Peyer's patch (tissue), 4 donors: Measurements from ENCODE around the gene ABCA12. TPM values are rescaled to one million over a fixed set of nuclear protein-coding genes. Genes with fewer than 3 reads are reported as not detected.

Experiments
- DNase-seq, 3 donors: peaks; one replicate each; pipeline ENCODE4 v3.0.0-alpha.2; 2017 to 2019
- H3K27ac ChIP-seq, 4 donors: fragments of 200-600 bp; sonication (generic); one replicate each; pipeline ENCODE4 v1.5.1; 2016 to 2019
- H3K27me3 ChIP-seq, 2 donors: fragments of 200-600 bp; sonication (generic); one replicate each; pipeline ENCODE4 v1.5.1; 2019
- H3K36me3 ChIP-seq, 3 donors: fragments of 200-600 bp; sonication (generic); one replicate each; pipeline ENCODE4 v1.5.1; 2016 to 2019
- H3K4me1 ChIP-seq, 4 donors: fragments of 200-600 bp; sonication (generic); one replicate each; pipeline ENCODE4 v1.5.1; 2016 to 2019
- H3K4me3 ChIP-seq, 4 donors: fragments of 200-600 bp; sonication (generic); 1 replicate in 3 of 4; 2 replicates in 1 of 4; pipeline ENCODE4 v1.5.1; 2016 to 2019; ENCODE audit warnings: mild to moderate bottlenecking in 1 of 4
- H3K9me3 ChIP-seq, 4 donors: fragments of 200-600 bp; sonication (generic); one replicate each; pipeline ENCODE4 v1.5.1; 2016 to 2019; ENCODE audit warnings: mild to moderate bottlenecking in 1 of 4
- CTCF ChIP-seq, 6 experiments: fragments of 450-650 bp in 4 of 6; fragments of 200-600 bp in 2 of 6; sonication (generic) in 1 of 6; IDR thresholded peaks; one replicate each; pipeline ENCODE4 v1.5.1; 2017 to 2019; ENCODE audit warnings: antibody characterized with exemption in 6 of 6, mild to moderate bottlenecking in 3 of 6, moderate library complexity in 1 of 6
- POLR2A ChIP-seq, 2 donors: fragments of 450-650 bp; IDR thresholded peaks; one replicate each; pipeline ENCODE4 v1.5.1; 2017; ENCODE audit warnings: antibody characterized with exemption in 2 of 2, mild to moderate bottlenecking in 2 of 2, moderate library complexity in 2 of 2
- total RNA-seq, 4 donors: library from RNA; depleted of rRNA; stranded (reverse); fragments of >200 nt; gene quantifications; one replicate each; pipeline ENCODE4 v1.1.0, GENCODE V29; 2016

Gene ABCA12
- total RNA-seq, 4 donors from 2014 or later, result not detected

- no peak overlapping the region for H3K27ac ChIP-seq
- no peak overlapping the region for H3K4me3 ChIP-seq
- TF ChIP-seq CTCF (IDR thresholded peaks at IDR 0.05) (no peak), POLR2A (IDR thresholded peaks at IDR 0.05) (no peak)
- DNase-seq, result no peak
- no peaks in the 10 kb centered on the region for H3K4me1 ChIP-seq
- H3K27me3 ChIP-seq, result no peaks in the 10 kb centered on the region
- H3K9me3 ChIP-seq, result no peaks in the 10 kb centered on the region
- no peaks in the 10 kb centered on the region for H3K36me3 ChIP-seq
Observed at GRCh38 chr2:215161301-215161829, 22.9 kb upstream of the ABCA12 start.

GRCh38 chr2:215160081-215160480 is 21.7 kb upstream of the ABCA12 start:
- H3K27ac ChIP-seq, result no peak overlapping the region
- H3K9me3 ChIP-seq, result no peaks in the 10 kb centered on the region
- no peaks in the 10 kb centered on the region for H3K27me3 ChIP-seq
- DNase-seq, result no peak
- no peaks in the 10 kb centered on the region for H3K36me3 ChIP-seq
- H3K4me3 ChIP-seq, result no peak overlapping the region
- H3K4me1 ChIP-seq, result no peaks in the 10 kb centered on the region
- TF ChIP-seq CTCF (IDR thresholded peaks at IDR 0.05) (no peak), POLR2A (IDR thresholded peaks at IDR 0.05) (no peak)

GRCh38 chr2:215156453-215156852 is 18.0 kb upstream of the ABCA12 start:
- Histone ChIP-seq H3K36me3 (no peaks in the 10 kb centered on the region), H3K27ac (no peak overlapping the region)
- no peak for TF ChIP-seq CTCF (IDR thresholded peaks at IDR 0.05)
- no peak for TF ChIP-seq POLR2A (IDR thresholded peaks at IDR 0.05)

GRCh38 chr2:215149894-215150293 is 11.5 kb upstream of the ABCA12 start:
- TF ChIP-seq CTCF (IDR thresholded peaks at IDR 0.05) (no peak), POLR2A (IDR thresholded peaks at IDR 0.05) (no peak)
- no peak for DNase-seq
- H3K9me3 ChIP-seq, result no peaks in the 10 kb centered on the region
- H3K27ac ChIP-seq, result no peak overlapping the region
- no peaks in the 10 kb centered on the region for H3K36me3 ChIP-seq
- H3K4me3 ChIP-seq, result no peak overlapping the region
- no peaks in the 10 kb centered on the region for H3K4me1 ChIP-seq
- no peaks in the 10 kb centered on the region for H3K27me3 ChIP-seq

More at GRCh38 chr2:215156453-215156852, 18.0 kb upstream of the ABCA12 start:
- H3K27me3 ChIP-seq, result no peaks in the 10 kb centered on the region
- no peaks in the 10 kb centered on the region for H3K9me3 ChIP-seq
- DNase-seq, result no peak
- no peak overlapping the region for H3K4me3 ChIP-seq
- no peaks in the 10 kb centered on the region for H3K4me1 ChIP-seq

- no peaks in the 10 kb centered on the region for H3K36me3 ChIP-seq
- no peaks in the 10 kb centered on the region for H3K9me3 ChIP-seq
- no peak overlapping the region for H3K4me3 ChIP-seq
- H3K4me1 ChIP-seq, result no peaks in the 10 kb centered on the region
- no peaks in the 10 kb centered on the region for H3K27me3 ChIP-seq
- TF ChIP-seq POLR2A (IDR thresholded peaks at IDR 0.05) (no peak), CTCF (IDR thresholded peaks at IDR 0.05) (no peak)
- no peak overlapping the region for H3K27ac ChIP-seq
- DNase-seq, result no peak
Observed at GRCh38 chr2:215149486-215149885, 11.1 kb upstream of the ABCA12 start.

- TF ChIP-seq CTCF (IDR thresholded peaks at IDR 0.05), result no peak
- TF ChIP-seq POLR2A (IDR thresholded peaks at IDR 0.05), result no peak
- DNase-seq, result no peak
- H3K36me3 ChIP-seq, result no peaks in the 10 kb centered on the region
- H3K27ac ChIP-seq, result no peak overlapping the region
- H3K27me3 ChIP-seq, result no peaks in the 10 kb centered on the region
- no peaks in the 10 kb centered on the region for H3K4me1 ChIP-seq
- no peak overlapping the region for H3K4me3 ChIP-seq
- H3K9me3 ChIP-seq, result no peaks in the 10 kb centered on the region
Observed at GRCh38 chr2:215149060-215149459, 10.6 kb upstream of the ABCA12 start.
